Measurements from ENCODE around the gene GET4. TPM values are rescaled to one million over a fixed set of nuclear protein-coding genes. Genes with fewer than 3 reads are reported as not detected.

GET4 gene
- total RNA-seq, 1 experiment from 2014 or later: 44.8 TPM

DNA sequence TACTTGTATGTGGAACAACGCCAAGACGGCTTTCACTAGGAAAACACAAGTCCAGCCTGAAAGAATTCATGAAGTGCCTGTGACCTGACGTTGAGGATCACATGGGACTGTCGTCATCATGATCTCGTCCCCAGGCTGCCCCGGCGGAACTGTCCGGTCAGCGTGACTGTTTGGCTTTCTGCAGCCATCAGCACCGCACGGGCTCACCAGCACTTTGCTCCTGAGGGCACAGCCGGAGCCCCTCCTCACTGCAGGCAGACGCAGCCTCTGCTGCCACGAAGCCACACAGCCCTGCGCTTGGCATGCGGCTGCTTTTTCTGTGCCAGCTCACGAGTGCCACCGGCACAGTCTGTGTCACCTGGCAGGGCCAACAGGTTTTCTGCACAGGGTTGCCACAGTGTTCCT, 9.4 kb upstream of the GET4 start:
- Histone ChIP-seq H3K9me3 (ENCODE audit: control insufficient read depth in 1 of 2, insufficient read depth in 1 of 2, low read depth in 1 of 2, low read length in 2 of 2) (no peaks in the 10 kb centered on the region), H3K27ac (ENCODE audit: low read depth, low read length) (0 out of 2 replicates have a peak overlapping the region, but pooled peaks have one; percentile 18), H3K9ac (ENCODE audit: low read length) (no peak overlapping the region), H3K4me1 (ENCODE audit: control insufficient read depth in 1 of 2, insufficient read depth in 2 of 2, low read length in 2 of 2) (peaks cover 0 to 4% of the 10 kb centered on the region in 2 experiments; a peak in 1 of 4 replicates), H4K20me1 (ENCODE audit: insufficient read depth) (no peaks in the 10 kb centered on the region), H2AFZ (ENCODE audit: low read depth, low read length, poor library complexity, severe bottlenecking) (no peak overlapping the region), H3K79me2 (ENCODE audit: insufficient read depth, low read length) (peaks cover 12% of the 10 kb centered on the region; the same call in 1 of the 2 replicates), H3K4me3 (replicated peaks in 1 of 2; ENCODE audit: low read depth in 1 of 2, low read length in 2 of 2) (no peak overlapping the region), H3K36me3 (ENCODE audit: control insufficient read depth in 1 of 2, insufficient read depth in 2 of 2, low read length in 2 of 2) (peaks cover 31 to 35% of the 10 kb centered on the region in 2 experiments), H3K27me3 (ENCODE audit: insufficient read depth, low read length) (no peaks in the 10 kb centered on the region), H3K9me2 (ENCODE audit: insufficient read depth) (no peaks in the 10 kb centered on the region), H3K4me2 (ENCODE audit: low read length) (no peak overlapping the region)
- POLR2A ChIA-PET: no interaction called here
- BruUV-seq (replicated peaks): no TSS peak
- DNase-seq (ENCODE audit: low read depth, low spot score): no peak
- CTCF ChIA-PET: no interaction called here
- RAD21 ChIA-PET (ENCODE audit: low non-redundant PET in 1 of 2, low total read pairs in 2 of 2, uncharacterized antibody in 2 of 2, unreplicated experiment in 2 of 2): no interaction called here
- intact Hi-C loops (cut with micrococcal nuclease): no loop called here
- 0 out of 2 replicates have a peak, but pooled peaks have one; percentile 7 for ATAC-seq
- TF ChIP-seq JUND (IDR thresholded peaks at IDR 0.05): no peak
- TF ChIP-seq, protein P1, sequence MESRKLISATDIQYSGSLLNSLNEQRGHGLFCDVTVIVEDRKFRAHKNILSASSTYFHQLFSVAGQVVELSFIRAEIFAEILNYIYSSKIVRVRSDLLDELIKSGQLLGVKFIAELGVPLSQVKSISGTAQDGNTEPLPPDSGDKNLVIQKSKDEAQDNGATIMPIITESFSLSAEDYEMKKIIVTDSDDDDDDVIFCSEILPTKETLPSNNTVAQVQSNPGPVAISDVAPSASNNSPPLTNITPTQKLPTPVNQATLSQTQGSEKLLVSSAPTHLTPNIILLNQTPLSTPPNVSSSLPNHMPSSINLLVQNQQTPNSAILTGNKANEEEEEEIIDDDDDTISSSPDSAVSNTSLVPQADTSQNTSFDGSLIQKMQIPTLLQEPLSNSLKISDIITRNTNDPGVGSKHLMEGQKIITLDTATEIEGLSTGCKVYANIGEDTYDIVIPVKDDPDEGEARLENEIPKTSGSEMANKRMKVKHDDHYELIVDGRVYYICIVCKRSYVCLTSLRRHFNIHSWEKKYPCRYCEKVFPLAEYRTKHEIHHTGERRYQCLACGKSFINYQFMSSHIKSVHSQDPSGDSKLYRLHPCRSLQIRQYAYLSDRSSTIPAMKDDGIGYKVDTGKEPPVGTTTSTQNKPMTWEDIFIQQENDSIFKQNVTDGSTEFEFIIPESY (IDR thresholded peaks at IDR 0.05; ENCODE audit: extremely low read depth, insufficient replicate concordance, low read length): no peak
- no peak for TF ChIP-seq SIN3A (IDR thresholded peaks at IDR 0.05; ENCODE audit: low read depth)
- no peak for TF ChIP-seq CBX3 (IDR thresholded peaks at IDR 0.05; ENCODE audit: low read depth)
- TF ChIP-seq POLR2AphosphoS5 (IDR thresholded peaks at IDR 0.05; ENCODE audit: low read depth, low read length): no peak
- no peak for TF ChIP-seq ZFX (IDR thresholded peaks at IDR 0.05)
- TF ChIP-seq EZH2 (IDR thresholded peaks at IDR 0.05): no peak
- TF ChIP-seq, protein P2, sequence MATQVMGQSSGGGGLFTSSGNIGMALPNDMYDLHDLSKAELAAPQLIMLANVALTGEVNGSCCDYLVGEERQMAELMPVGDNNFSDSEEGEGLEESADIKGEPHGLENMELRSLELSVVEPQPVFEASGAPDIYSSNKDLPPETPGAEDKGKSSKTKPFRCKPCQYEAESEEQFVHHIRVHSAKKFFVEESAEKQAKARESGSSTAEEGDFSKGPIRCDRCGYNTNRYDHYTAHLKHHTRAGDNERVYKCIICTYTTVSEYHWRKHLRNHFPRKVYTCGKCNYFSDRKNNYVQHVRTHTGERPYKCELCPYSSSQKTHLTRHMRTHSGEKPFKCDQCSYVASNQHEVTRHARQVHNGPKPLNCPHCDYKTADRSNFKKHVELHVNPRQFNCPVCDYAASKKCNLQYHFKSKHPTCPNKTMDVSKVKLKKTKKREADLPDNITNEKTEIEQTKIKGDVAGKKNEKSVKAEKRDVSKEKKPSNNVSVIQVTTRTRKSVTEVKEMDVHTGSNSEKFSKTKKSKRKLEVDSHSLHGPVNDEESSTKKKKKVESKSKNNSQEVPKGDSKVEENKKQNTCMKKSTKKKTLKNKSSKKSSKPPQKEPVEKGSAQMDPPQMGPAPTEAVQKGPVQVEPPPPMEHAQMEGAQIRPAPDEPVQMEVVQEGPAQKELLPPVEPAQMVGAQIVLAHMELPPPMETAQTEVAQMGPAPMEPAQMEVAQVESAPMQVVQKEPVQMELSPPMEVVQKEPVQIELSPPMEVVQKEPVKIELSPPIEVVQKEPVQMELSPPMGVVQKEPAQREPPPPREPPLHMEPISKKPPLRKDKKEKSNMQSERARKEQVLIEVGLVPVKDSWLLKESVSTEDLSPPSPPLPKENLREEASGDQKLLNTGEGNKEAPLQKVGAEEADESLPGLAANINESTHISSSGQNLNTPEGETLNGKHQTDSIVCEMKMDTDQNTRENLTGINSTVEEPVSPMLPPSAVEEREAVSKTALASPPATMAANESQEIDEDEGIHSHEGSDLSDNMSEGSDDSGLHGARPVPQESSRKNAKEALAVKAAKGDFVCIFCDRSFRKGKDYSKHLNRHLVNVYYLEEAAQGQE (IDR thresholded peaks at IDR 0.05; ENCODE audit: low read depth): no peak
